H7 (cell line): ENCODE results near the gene NRIP1. TPM values are rescaled to one million over a fixed set of nuclear protein-coding genes. Genes with fewer than 3 reads are reported as not detected.

Source experiments
- DNase-seq: peaks from one replicate; pipeline ENCODE4 v3.0.0; 2012
- H3K27me3 ChIP-seq: 2 replicates; pipeline ENCODE4 v1.6.0; 2011; ENCODE audit warnings: mild to moderate bottlenecking, low read length; ENCODE audit not compliant: control insufficient read depth, insufficient read depth
- H3K36me3 ChIP-seq: replicated peaks from 2 replicates; pipeline ENCODE4 v1.5.1; 2011; ENCODE audit warnings: low read length; ENCODE audit not compliant: control insufficient read depth, insufficient read depth
- H3K4me3 ChIP-seq: 2 replicates; pipeline ENCODE4 v1.5.1; 2011; ENCODE audit warnings: low read depth, mild to moderate bottlenecking, control low read depth, low read length, moderate library complexity; ENCODE audit not compliant: insufficient read depth
- total RNA-seq: library from RNA; depleted of rRNA; stranded (reverse); fragments of >200 nt; shearing (Covaris generic); gene quantifications from 2 replicates; pipeline ENCODE4 v1.2.3, GENCODE V29; 2014

Gene NRIP1
- total RNA-seq, 1 experiment from 2014 or later: 17.5 TPM

GRCh38 chr21:14998336-14998735 lies 66.5 kb downstream of the NRIP1 start:
- H3K4me3 ChIP-seq: no peak overlapping the region
- no peaks in the 10 kb centered on the region for H3K27me3 ChIP-seq
- no peaks in the 10 kb centered on the region for H3K36me3 ChIP-seq
- DNase-seq: no peak

DNA sequence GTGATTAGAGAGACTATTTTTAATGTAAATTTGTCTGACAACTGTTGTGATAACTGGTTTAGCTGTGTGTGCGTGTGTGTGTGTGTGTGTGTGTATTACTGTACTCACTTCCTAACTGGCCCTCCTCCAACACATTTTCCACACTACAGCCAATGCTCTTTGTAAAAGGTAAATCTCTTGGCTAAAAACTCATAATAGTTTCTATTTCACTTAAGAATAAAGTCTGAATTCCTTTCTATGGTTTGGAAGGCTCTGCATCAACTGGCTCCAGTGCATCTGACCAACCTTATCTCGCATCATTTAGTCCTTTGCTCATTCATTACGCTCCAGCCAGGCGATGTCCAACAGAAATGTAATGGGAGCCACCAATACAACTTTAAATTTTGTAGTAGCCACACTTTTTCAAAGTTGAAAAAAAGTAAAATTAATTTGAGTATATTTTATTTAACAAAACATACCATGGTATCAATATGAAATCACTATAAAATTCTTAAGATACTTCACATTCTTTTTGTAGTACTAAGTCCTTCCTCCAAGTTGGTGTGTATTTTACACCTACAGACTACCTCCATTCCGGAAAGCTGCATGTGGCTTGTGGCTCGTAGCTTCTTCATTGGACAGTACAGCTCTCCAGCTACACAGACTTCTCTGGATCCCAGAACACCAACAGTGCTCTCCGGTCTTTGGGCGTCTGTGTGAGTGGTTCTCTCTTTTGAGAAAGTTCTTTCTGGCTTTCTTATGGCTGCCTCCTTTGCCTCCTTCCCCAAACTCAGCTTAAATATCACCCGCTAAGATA lies 68.9 kb downstream of the NRIP1 start:
- DNase-seq: no peak
- no peaks in the 10 kb centered on the region for H3K36me3 ChIP-seq
- H3K27me3 ChIP-seq: no peaks in the 10 kb centered on the region
- no peak overlapping the region for H3K4me3 ChIP-seq

DNA sequence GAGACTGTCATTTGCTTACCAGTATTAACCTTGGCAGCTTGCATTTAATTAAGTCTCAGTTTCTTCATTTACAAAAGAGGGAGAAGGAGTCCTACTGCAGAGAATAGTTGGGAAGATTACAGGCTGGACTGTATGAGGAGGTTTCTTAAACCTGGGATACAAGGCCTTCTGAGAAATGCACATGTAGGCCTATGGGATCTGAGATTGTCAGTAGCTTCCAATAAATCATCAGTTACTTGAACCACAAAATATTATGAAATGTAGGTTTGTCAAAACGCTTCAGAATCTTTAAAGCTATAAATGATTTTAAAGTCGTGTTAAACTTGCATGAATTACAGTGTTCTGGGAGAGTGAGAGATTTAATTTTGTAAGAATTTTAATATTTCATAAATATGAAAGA lies 69.6 kb downstream of the NRIP1 start:
- DNase-seq: no peak
- Histone ChIP-seq H3K27me3 (no peaks in the 10 kb centered on the region), H3K4me3 (no peak overlapping the region), H3K36me3 (no peaks in the 10 kb centered on the region)

DNA sequence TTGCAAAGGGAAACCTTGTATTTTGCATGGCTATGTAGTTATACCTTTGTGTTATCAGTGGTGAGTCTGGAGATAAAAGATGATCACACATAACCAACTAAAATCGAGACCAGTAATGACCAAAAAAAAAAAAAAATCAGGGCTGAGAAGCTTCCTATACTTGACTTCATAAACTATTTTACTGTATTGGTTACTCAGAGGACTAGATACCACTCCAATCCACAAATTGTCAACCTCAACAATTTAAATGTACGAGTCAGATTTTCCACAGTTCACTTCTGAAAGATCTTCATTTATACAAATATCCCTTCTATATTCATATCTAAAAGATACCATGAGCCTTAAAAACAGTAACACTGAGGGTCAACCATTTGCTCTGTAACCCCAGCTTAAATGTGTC lies 71.7 kb downstream of the NRIP1 start:
- no peak for DNase-seq
- Histone ChIP-seq H3K27me3 (no peaks in the 10 kb centered on the region; the same call in 1 of the 2 replicates), H3K4me3 (no peak overlapping the region), H3K36me3 (no peaks in the 10 kb centered on the region)

GRCh38 chr21:14991957-14992356 lies 72.8 kb downstream of the NRIP1 start:
- Histone ChIP-seq H3K36me3 (no peaks in the 10 kb centered on the region), H3K27me3 (no peaks in the 10 kb centered on the region; the same call in 1 of the 2 replicates), H3K4me3 (no peak overlapping the region)
- no peak for DNase-seq

- no peaks in the 10 kb centered on the region; the same call in 1 of the 2 replicates for H3K27me3 ChIP-seq
- DNase-seq: no peak
- H3K36me3 ChIP-seq: no peaks in the 10 kb centered on the region
- no peak overlapping the region for H3K4me3 ChIP-seq
Measured at GRCh38 chr21:14989359-14989758, 75.4 kb downstream of the NRIP1 start.

DNA sequence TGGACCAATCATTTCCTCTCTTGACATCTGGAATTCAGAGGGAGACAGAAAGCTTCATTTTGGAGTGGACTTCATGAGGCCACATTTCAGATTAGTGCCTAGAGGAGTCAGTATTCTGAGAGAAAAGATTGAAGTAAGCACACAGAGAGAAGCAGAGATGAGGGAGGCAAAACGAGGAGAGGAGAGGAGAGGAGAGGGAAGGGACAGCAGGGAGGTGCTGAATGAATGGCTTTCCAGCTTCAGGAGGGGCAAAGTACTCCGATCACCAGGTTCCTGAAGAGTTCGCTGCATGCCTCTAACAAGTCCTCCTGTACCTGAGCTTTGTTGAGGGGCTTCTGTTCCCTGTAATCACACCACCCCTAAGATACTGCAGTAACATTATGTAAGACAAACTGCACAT lies 76.0 kb downstream of the NRIP1 start:
- Histone ChIP-seq H3K36me3 (no peaks in the 10 kb centered on the region), H3K27me3 (no peaks in the 10 kb centered on the region; the same call in 1 of the 2 replicates), H3K4me3 (no peak overlapping the region)
- DNase-seq: no peak

GRCh38 chr21:14987370-14988170 lies 77.2 kb downstream of the NRIP1 start:
- no peak for DNase-seq
- Histone ChIP-seq H3K27me3 (no peaks in the 10 kb centered on the region; the same call in 1 of the 2 replicates), H3K4me3 (no peak overlapping the region), H3K36me3 (no peaks in the 10 kb centered on the region)

DNA sequence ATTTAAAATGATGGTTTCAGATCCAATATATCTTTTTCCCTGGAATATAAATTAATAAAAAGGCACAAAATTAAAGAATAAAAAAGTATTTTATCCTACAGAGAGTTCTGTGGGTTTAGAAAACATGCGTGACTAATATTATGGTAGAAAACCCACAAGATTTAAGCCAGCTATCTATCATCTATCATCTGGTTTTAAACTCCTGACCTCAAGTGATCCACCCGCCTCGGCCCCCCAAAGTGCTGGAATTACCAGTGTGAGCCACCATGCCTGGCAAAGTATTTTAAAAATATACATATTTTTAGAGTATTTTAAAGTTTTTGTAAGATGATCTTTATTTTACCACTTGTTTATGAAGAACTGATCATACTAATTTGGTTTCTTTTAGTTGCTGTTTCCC lies 79.5 kb downstream of the NRIP1 start:
- DNase-seq: no peak
- no peaks in the 10 kb centered on the region; the same call in 1 of the 2 replicates for H3K27me3 ChIP-seq
- H3K36me3 ChIP-seq: no peaks in the 10 kb centered on the region
- no peak overlapping the region for H3K4me3 ChIP-seq

DNA sequence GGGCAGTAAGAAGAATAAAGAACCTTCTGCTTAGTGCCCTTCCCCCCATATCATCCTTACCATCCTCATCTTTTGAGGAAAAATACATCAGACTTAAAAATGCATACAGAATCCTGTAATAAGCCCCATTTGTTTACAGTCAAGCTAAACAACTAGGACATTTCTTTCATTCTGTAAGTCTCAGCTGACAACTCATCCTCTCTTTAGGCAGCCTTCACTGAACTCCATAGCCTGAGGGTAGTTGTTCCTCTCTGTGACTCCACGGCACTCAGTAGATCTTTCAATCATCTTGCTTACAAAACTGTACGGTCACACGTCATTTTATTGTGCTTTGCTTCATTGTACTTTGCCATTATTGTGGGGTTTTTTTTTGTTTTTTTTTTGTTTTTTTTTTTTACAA lies 82.5 kb downstream of the NRIP1 start:
- no peak overlapping the region for H3K4me3 ChIP-seq
- no peaks in the 10 kb centered on the region for H3K27me3 ChIP-seq
- no peaks in the 10 kb centered on the region for H3K36me3 ChIP-seq
- DNase-seq: no peak

GRCh38 chr21:14981246-14981645 lies 83.6 kb downstream of the NRIP1 start:
- DNase-seq: no peak
- H3K36me3 ChIP-seq: no peaks in the 10 kb centered on the region
- H3K4me3 ChIP-seq: no peak overlapping the region
- H3K27me3 ChIP-seq: no peaks in the 10 kb centered on the region

DNA sequence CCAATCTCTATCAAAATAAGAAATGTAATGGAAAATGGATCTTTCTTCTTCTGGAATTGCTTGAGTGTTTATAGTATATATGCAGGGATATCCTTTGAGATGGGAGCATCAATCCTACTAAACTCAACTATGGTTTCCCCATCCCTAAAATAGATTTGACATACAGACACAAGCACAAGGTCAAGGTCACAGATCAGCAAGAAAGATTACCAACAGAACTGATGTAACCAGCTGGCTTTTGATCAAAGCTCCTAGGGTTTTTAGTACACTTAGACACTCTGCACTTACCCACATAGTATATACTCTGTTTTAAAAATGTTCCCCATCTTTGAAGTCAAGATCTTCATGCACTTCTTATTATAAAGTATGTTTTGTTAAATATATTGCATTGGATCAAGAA lies 85.5 kb downstream of the NRIP1 start:
- Histone ChIP-seq H3K36me3 (no peaks in the 10 kb centered on the region), H3K27me3 (no peaks in the 10 kb centered on the region), H3K4me3 (no peak overlapping the region)
- no peak for DNase-seq

GRCh38 chr21:14977814-14978213 lies 87.0 kb downstream of the NRIP1 start:
- no peak for DNase-seq
- Histone ChIP-seq H3K4me3 (no peak overlapping the region), H3K27me3 (no peaks in the 10 kb centered on the region), H3K36me3 (no peaks in the 10 kb centered on the region)

- DNase-seq: no peak
- Histone ChIP-seq H3K4me3 (no peak overlapping the region), H3K36me3 (no peaks in the 10 kb centered on the region), H3K27me3 (no peaks in the 10 kb centered on the region)
Measured at GRCh38 chr21:14975136-14975919, 89.5 kb downstream of the NRIP1 start.
